Gastroesophageal sphincter (tissue), 3 donors: Measurements from ENCODE around the gene SUPT5H.

Experiments
- CTCF ChIP-seq, 4 experiments: fragments of 200-600 bp in 2 of 4; fragments of 450-650 bp in 2 of 4; sonication (generic) in 1 of 4; IDR thresholded peaks; one replicate each; pipeline ENCODE4 v1.5.1; 2017 to 2019; ENCODE audit warnings: antibody characterized with exemption in 4 of 4, mild to moderate bottlenecking in 2 of 4, moderate library complexity in 2 of 4
- POLR2A ChIP-seq, 2 donors: fragments of 450-650 bp; IDR thresholded peaks; one replicate each; pipeline ENCODE4 v1.6.1; 2017; ENCODE audit warnings: antibody characterized with exemption in 2 of 2, mild to moderate bottlenecking in 2 of 2, moderate library complexity in 1 of 2

- TF ChIP-seq CTCF (IDR thresholded peaks at IDR 0.05) (no peak), POLR2A (IDR thresholded peaks at IDR 0.05) (no peak)
These were observed 54.5 kb downstream of the SUPT5H start for GRCh38 chr19:39499932-39500331.
